ENCODE results near the gene GOLGA8F.
"Not testable (repeated sequence)": the region's sequence is repeated elsewhere in the genome, so short reads cannot be mapped to it uniquely, and the experiment has no call there.

Gene GOLGA8F

GRCh38 chr15:28378364-28378763 is at the start of gene GOLGA8F:
TSS of gene GOLGA8F (plus strand) at chr15:28378664. CDS start at chr15:28378762, 98 bp downstream.
- DNase-seq, result not testable (repeated sequence)

DNA sequence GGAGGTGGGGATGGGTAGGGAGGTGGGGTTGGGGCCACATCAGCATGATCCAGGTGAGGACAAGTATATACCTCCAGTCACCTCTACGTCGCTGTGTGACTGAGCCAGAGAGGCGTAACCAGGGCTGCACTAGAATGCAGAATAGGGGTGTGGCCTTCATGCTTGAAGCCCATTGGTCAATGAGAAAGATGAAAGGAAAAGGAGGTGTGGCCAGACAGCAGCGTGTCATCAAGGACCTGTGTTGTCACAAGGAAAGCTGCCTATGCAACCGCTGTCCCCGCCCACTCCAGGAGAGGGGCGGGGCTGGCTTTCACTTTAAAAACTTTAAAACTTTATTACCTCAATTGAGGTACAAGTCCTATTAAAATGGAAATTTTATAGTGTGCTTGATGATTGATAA is 20.5 kb upstream of the GOLGA8F start, which contains the start of gene GOLGA6L24:
Gene GOLGA6L24 (minus strand): TSS at position 101 of the 400 bp plus-strand sequence. CDS start 61 bp downstream, at position 40.
- DNase-seq, result not testable (repeated sequence)

DNA sequence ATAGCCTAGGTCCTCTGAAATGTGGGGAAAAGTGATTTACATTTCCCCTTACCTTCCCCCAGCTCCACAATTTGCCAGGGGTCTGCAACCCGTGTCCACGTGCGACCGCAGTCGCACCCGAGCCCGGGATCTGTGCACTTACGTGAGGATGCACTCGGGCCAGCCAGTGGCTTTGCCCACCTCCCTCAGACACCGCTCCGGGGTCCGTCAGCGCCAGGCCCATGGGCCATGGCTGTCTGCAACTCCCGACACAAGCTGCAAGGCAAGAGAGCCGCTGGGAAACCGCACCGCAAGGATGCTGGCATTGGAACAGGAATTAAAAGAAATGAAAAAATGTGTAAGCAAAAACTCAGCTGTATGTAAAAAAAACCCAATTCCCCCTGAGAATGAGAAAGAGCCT is 13.0 kb upstream of the GOLGA8F start:
- DNase-seq, result not testable (repeated sequence)

DNA sequence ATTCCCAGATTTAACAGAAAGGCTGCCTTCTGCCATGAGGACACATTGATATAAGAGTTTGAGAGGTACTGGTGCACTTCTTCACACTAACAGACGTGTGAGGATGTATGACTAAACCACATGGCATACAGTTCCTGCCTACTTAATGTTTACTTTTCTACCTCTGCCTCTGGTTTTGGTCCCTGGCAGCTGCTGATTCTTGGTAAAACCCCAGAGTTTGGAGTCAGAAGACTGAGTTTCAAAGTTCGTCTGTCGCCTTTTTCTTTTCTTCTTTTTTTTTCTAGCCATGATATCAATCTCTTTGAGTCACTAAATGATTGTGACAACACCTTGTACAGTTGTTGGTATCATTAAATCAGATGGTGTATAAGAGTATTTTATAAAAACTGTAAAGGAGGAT is 1.6 kb downstream of the GOLGA8F start:
- DNase-seq, result not testable (repeated sequence)

DNA sequence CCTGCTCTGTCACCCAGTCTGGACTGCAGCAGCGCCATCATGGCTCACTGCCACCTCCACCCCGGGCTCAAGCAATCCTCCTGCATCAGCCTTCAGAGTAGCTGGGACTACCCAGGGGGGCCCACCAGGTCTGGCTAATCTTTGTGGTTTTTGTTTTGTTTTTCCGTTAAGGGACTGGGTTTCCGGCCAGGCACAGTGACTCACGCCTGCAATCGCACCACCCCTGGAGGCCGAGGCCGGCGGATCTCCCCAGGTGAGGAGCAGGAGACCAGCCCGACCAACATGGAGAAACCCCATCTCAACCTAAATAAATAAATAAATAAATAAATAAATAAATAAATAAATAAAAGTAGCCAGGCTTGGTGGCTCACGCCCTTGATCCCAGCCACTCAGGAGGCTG is 17.6 kb downstream of the GOLGA8F start:
- not testable (repeated sequence) for DNase-seq

GRCh38 chr15:28402774-28403435 is 24.4 kb downstream of the GOLGA8F start:
- not testable (repeated sequence) for DNase-seq

GRCh38 chr15:28420470-28420869 is 42.0 kb downstream of the GOLGA8F start:
- not testable (repeated sequence) for DNase-seq

DNA sequence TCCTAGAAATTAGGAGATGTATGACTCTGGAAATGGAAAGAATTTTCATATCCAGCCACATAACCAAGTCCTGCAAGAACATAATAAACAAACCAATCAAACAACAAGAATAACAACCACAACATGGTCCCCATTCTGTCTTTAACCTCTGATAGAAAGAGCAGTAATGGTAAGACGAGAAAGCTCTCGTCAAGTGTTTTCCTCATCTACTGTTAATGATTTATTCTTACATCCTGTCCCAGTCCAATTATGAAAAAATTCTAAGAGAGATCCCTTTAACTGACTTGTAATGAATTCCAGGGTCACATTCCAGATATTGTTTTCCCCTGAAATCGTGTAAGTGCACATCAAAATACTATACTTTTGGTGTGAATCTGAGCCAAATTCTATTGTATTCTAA is 57.1 kb downstream of the GOLGA8F start:
- DNase-seq, result not testable (repeated sequence)
